ENCODE results near the gene UBR4.

GRCh38 chr1:19219451-19219850, 9.4 kb upstream of the UBR4 start:
- TF ChIP-seq CTCF (IDR thresholded peaks at IDR 0.05; ENCODE audit: low read depth, low read length) (no peak), EZH2phosphoT487 (IDR thresholded peaks at IDR 0.05; ENCODE audit: low read depth) (no peak)

Data from OCI-LY3 (cell line).